Effector memory CD4-positive, alpha-beta T cell (primary cell): ENCODE results near the gene PHACTR2.
"Not testable (repeated sequence)": the region's sequence is repeated elsewhere in the genome, so short reads cannot be mapped to it uniquely, and the experiment has no call there.

Experiments used
- DNase-seq, 3 donors: peaks; one replicate each; pipeline ENCODE4 v3.0.0-alpha.2; 2020
- H3K27ac ChIP-seq: 2 replicates; pipeline ENCODE4 v1.7.0; 2013; ENCODE audit warnings: mild to moderate bottlenecking, low read length, moderate library complexity; ENCODE audit not compliant: insufficient read depth, poor library complexity, severe bottlenecking
- H3K27me3 ChIP-seq: replicated peaks from 2 replicates; pipeline ENCODE4 v1.7.0; 2013; ENCODE audit warnings: mild to moderate bottlenecking, low read length; ENCODE audit not compliant: insufficient read depth, control insufficient read depth, poor library complexity, severe bottlenecking
- H3K36me3 ChIP-seq: 2 replicates; pipeline ENCODE4 v1.7.0; 2013; ENCODE audit warnings: mild to moderate bottlenecking, low read length, moderate library complexity; ENCODE audit not compliant: control insufficient read depth, insufficient read depth
- H3K4me1 ChIP-seq: 2 replicates; pipeline ENCODE4 v1.7.0; 2013; ENCODE audit warnings: low read length, mild to moderate bottlenecking; ENCODE audit not compliant: control insufficient read depth, insufficient read depth, poor library complexity, severe bottlenecking
- H3K4me3 ChIP-seq: 2 replicates; pipeline ENCODE4 v1.7.0; 2013; ENCODE audit warnings: low read length, low read depth, mild to moderate bottlenecking; ENCODE audit not compliant: insufficient read depth, poor library complexity, severe bottlenecking
- H3K9me3 ChIP-seq: 2 replicates; pipeline ENCODE4 v1.7.0; 2013; ENCODE audit warnings: mild to moderate bottlenecking, low read length, moderate library complexity; ENCODE audit not compliant: control insufficient read depth

Gene PHACTR2

DNA sequence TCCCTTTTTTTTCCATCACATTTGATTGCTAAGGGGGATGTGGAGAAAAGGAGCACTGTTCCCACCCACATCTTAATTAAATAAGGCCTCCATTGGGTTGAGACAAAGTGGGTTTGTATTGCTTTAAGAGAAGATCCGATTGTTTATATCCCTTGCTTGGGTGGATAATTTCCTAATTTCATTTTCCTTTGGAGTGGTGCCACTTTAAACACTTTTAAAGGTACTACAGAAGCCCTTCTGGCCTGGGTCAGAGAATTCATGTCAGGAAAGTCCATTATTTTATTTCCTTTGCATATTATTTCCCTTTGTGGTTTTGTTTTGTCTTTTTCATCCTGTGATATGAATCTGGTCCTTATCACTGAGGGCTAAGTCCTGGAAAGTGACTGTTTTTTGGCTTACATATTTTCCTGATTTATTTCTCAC, 56.9 kb downstream of the PHACTR2 start:
- H3K36me3 ChIP-seq, result no peaks in the 10 kb centered on the region
- DNase-seq, result no peak
- no peak overlapping the region for H3K4me3 ChIP-seq
- H3K27me3 ChIP-seq, result no peaks in the 10 kb centered on the region
- no peaks in the 10 kb centered on the region for H3K9me3 ChIP-seq
- no peak overlapping the region for H3K27ac ChIP-seq
- no peaks in the 10 kb centered on the region for H3K4me1 ChIP-seq

DNA sequence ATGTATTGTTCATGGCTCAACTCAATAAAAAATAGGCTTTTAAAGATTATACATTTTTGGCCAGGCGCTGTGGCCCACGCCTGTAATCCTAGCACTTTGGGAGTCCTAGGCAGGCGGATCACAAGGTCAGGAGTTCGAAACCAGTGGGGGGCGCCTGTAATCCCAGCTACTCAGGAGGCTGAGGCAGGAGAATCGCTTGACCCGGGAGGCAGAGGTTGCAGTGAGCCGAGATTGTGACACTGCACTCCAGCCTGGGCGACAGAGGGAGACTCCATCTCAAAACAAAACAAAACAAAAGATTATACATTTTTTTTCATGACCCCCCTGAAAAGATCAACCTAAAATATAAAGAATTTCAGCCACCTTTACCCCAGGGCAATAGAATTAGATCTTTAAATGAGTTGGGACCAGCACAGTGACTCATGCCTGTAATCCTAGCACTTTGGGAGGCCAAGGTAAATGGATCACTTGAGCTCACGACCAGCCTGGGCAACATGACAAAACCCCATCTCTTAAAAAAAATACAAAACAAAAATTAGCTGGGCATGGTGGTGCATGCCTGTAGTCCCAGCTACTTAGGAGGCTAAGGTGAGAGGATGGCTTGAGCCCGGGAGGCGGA, 60.4 kb downstream of the PHACTR2 start:
- not testable (repeated sequence) for H3K4me1 ChIP-seq, H3K27ac ChIP-seq, DNase-seq, H3K9me3 ChIP-seq, H3K4me3 ChIP-seq, H3K36me3 ChIP-seq, H3K27me3 ChIP-seq

DNA sequence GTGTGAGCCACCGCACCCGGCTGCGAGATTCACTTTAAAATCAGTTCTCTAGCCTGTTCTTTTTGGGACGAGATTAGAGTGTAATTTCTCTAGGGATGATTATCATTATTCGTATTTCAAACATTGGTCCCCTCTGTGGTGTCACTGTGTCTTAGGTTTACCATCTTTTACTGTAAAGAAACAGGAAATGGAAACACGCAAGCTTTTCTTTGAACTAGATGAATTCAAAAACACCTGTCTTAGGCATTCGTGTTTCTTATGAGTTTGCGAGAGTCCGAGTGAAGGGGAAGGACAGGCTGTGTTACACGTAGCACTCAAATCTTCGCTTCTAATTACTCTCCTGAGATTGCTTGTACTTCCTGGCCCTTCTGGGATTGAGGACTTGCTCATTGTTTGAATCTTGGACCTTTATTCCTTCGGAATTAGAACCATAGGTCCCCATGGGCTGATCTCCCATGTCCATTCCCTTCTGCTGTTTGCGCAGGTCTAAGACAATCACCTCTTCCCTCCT, 61.6 kb downstream of the PHACTR2 start:
- H3K4me3 ChIP-seq, result no peak overlapping the region
- DNase-seq, result no peak
- no peak overlapping the region for H3K27ac ChIP-seq

DNA sequence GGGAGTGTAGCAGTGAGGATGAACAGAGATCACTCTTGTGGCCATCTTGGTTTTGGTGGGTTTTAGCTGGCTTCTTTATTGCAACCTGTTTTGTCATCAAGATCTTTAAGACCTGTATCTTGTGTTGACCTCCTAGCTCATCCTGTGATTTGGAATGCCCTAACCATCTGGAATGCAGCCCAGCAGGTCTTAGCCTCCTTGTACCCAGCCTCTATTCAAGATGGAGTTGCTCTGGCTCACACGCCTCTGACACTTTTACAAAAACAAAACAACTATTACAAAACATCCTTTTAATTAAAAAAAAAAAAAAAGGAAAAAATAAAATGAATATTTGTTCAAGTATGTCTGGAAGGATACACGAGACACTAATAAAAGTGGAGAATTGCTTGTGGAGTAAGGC, 62.4 kb downstream of the PHACTR2 start:
- Histone ChIP-seq H3K36me3 (no peaks in the 10 kb centered on the region), H3K4me3 (no peak overlapping the region), H3K4me1 (no peaks in the 10 kb centered on the region), H3K27me3 (no peaks in the 10 kb centered on the region), H3K27ac (no peak overlapping the region), H3K9me3 (no peaks in the 10 kb centered on the region)
- DNase-seq, result no peak

More for the DNA sequence above, 61.6 kb downstream of the PHACTR2 start:
- H3K36me3 ChIP-seq, result no peaks in the 10 kb centered on the region
- H3K9me3 ChIP-seq, result no peaks in the 10 kb centered on the region
- no peaks in the 10 kb centered on the region for H3K4me1 ChIP-seq
- no peaks in the 10 kb centered on the region for H3K27me3 ChIP-seq

DNA sequence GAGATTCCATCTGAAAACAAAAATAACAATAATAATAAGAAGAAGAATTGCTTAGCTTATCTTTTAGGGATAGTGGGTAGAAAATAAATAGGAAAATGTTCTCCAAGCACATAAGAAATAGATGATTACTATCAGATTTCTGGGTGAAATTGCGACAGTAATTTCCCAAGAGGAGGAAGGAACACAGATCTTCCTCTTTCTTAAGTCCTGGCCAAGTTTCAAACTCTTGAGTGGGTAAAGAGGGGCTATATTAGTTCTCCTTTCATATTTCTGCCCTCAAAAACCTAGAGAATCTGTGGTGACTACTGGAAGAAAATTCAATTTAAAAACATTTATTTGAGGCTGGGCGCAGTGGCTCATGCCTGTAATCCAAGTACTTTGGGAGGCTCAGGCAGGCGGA, 63.7 kb downstream of the PHACTR2 start:
- Histone ChIP-seq H3K27me3 (no peaks in the 10 kb centered on the region), H3K36me3 (no peaks in the 10 kb centered on the region), H3K4me1 (no peaks in the 10 kb centered on the region), H3K9me3 (no peaks in the 10 kb centered on the region), H3K4me3 (no peak overlapping the region), H3K27ac (no peak overlapping the region)
- DNase-seq, result no peak

DNA sequence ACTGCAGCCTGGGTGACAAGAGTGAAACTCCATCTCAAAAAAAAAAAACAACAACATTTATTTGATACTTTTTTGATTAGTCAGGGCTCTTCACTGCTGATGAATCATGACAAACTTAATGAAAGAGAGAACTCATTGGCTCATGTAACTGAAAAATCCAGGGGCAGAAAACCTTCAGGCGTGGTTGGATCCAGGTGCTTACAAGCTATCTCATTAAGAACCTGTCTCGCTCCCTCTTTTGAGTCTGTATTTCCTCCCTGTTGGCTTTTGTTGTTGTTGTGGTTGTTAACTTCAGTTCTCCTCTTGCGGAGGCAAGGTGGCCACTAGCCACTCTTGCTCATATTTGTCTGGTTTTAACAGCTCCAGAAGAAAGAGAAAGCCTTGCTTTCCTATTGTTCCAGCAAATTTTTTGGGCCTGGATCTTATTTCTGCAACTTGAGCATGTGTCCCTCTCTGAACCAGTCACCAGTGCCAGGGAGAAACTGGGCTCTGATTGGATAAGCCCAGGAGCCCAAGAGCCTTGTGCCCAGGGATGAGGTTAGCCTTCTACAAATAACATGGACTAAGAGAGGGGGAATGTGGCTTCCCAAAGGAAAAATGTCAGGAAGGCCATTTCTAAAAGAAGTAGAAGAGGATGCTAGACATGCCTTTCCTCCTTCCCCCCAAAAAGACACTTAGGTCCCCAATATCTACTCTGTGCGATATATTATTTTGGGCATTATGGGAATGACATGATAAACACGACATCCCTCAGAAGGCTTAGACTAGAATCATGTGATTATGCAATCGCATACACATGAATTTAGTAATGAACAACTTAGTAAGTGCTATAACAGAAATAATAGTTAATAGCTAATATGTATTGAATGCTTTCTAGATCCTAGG, 64.5 kb downstream of the PHACTR2 start:
- Histone ChIP-seq H3K36me3 (no peaks in the 10 kb centered on the region), H3K4me1 (no peaks in the 10 kb centered on the region), H3K27ac (no peak overlapping the region), H3K27me3 (no peaks in the 10 kb centered on the region), H3K9me3 (no peaks in the 10 kb centered on the region), H3K4me3 (no peak overlapping the region)
- DNase-seq, result no peak

DNA sequence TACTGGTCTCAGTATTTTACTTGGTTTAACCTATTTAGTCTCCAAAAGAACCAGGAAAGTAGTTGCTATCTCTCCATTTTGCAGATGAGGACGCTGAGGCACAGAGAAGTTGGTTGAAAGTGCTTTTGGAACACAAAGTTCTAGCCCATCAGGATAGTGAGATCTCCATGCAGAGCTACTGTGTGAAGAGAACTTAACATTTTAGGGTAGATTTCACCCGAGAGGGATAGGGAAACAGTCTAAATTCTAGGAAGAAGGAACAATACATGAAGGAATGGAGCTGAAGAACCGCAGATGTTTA, 65.1 kb downstream of the PHACTR2 start:
- Histone ChIP-seq H3K36me3 (no peaks in the 10 kb centered on the region), H3K9me3 (no peaks in the 10 kb centered on the region)
- no peak for DNase-seq

DNA sequence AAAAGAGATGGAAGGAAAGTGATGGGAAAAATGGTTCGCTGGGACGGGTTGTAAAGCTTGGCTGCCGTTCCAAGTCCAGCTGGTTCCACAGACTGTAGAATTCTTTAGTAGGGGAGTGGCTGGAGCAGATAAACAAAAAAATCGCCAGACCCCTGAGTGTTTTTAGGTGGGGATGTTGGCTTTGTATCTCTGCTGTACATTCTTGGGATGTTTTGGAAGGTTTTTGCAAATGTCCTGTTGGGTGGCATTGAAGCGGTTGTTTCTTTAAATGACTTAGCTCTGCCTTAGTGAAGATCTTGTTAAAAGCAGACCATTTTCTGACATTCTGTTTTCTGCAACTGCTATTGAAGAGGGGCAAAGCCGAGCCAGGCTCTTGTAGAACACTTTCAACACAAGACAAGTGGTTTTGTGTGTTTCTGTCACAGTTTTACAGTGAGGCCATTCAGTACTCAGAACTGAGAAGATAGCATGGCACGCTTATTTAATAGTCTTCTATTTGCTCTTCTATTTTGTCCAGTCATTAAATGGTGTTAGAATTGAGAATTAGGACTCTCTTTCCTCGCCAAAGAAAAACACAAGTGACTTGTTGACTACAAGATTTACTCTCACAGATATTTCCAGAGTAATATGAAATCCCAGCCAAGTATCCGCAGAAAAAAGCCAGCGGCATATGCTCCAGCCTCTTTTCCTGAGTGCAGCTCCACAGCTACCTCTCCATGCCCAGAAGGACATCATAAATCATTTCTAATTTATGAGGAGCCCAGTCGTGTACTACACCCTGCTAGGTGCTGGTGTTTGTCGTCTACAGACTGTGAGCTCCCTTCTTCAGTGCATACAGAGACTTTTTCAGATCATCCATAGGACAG, 65.8 kb downstream of the PHACTR2 start:
- Histone ChIP-seq H3K27me3 (no peaks in the 10 kb centered on the region), H3K27ac (no peak overlapping the region), H3K9me3 (no peaks in the 10 kb centered on the region), H3K4me3 (no peak overlapping the region), H3K36me3 (no peaks in the 10 kb centered on the region), H3K4me1 (no peaks in the 10 kb centered on the region)
- no peak for DNase-seq

More for the DNA sequence above, 65.1 kb downstream of the PHACTR2 start:
- Histone ChIP-seq H3K4me1 (no peaks in the 10 kb centered on the region), H3K4me3 (no peak overlapping the region), H3K27ac (no peak overlapping the region), H3K27me3 (no peaks in the 10 kb centered on the region)

DNA sequence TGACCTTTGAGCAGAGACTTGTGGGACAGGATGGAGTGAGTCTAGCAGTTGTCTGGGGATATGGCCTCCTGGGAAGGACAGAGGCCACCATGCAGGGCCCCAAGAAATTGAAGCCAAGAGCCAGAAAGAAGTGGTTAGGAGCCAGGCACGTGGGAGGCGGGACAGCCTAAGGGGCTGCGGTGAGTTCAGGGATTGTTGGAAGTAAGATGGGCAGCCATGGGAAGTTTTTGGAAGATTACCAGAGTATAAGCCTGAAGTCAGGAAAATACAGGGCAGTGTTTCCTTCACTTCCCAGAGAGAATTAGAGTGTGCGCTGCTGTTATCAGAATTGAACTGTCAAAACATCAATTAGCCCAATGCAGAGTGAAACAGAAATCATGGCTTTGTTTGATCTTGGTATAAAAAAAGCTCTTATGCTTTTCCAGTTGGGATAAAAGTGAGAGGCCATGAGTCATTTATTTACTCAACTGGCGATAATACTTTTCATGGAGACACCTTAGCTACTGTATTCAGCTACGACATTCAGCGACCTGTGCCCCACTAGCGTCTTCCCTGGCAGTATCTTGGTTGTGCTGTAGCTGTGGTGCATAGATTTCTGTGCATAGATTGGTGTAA, 66.9 kb downstream of the PHACTR2 start:
- H3K9me3 ChIP-seq, result no peaks in the 10 kb centered on the region
- DNase-seq, result no peak
- H3K27me3 ChIP-seq, result no peaks in the 10 kb centered on the region
- H3K4me1 ChIP-seq, result no peaks in the 10 kb centered on the region
- no peaks in the 10 kb centered on the region for H3K36me3 ChIP-seq
- H3K4me3 ChIP-seq, result no peak overlapping the region
- no peak overlapping the region for H3K27ac ChIP-seq
